ENCODE data around the gene ACSL1. TPM values are rescaled to one million over a fixed set of nuclear protein-coding genes. Genes with fewer than 3 reads are reported as not detected.

Gene ACSL1
- total RNA-seq, 1 donor from 2014 or later = 5.1 TPM

DNA sequence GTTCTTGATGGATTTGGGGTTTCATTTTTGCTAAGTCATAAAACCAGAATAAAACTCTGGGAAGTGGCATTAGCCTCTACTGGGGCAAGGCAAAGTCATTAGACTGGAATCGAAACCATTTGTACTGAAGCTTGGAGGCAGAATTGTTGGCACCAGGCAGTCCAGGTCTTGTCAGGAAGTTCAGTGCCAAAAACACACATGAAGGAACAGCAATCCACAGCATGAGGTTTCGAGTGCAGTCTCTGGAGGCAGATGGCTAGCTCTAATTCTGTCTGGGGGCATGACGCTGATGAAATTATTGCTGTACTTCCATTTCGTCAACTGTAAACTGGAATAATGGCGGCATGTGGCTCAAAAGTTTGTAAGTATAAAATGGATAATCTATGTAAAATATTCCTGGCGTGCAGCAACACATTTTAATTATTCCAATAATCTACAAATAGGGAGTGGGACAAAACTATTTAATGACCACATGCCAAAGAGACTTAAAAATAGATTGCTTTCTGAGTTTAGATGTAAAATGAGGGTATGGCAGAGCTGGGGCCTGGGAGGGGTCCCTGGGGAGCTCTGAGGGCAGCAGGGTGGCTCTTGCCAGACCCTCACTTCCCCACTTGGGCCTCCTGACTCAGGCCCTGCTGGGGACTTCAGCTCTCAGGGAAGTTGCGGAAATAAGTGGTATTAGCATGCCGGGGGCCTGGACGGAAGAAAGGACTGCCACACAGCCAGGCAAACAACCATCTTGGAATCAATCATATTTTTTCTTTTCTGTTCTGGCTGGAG, 73.1 kb downstream of the ACSL1 start:
- no peak for DNase-seq (ENCODE audit: low spot score)
- no peak for TF ChIP-seq EZH2 (IDR thresholded peaks at IDR 0.05)
- no peak for TF ChIP-seq EZH2phosphoT487 (IDR thresholded peaks at IDR 0.05)
- TF ChIP-seq, protein P1, sequence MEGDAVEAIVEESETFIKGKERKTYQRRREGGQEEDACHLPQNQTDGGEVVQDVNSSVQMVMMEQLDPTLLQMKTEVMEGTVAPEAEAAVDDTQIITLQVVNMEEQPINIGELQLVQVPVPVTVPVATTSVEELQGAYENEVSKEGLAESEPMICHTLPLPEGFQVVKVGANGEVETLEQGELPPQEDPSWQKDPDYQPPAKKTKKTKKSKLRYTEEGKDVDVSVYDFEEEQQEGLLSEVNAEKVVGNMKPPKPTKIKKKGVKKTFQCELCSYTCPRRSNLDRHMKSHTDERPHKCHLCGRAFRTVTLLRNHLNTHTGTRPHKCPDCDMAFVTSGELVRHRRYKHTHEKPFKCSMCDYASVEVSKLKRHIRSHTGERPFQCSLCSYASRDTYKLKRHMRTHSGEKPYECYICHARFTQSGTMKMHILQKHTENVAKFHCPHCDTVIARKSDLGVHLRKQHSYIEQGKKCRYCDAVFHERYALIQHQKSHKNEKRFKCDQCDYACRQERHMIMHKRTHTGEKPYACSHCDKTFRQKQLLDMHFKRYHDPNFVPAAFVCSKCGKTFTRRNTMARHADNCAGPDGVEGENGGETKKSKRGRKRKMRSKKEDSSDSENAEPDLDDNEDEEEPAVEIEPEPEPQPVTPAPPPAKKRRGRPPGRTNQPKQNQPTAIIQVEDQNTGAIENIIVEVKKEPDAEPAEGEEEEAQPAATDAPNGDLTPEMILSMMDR (IDR thresholded peaks at IDR 0.05) = no peak
- no peaks in the 10 kb centered on the region for H3K36me3 Mint-ChIP-seq
- H2AFZ ChIP-seq (replicated peaks) = no peak overlapping the region
- no peaks in the 10 kb centered on the region for H3K79me2 ChIP-seq (ENCODE audit: low read depth)
- H3K27me3 ChIP-seq = no peaks in the 10 kb centered on the region
- H3K36me3 ChIP-seq = no peaks in the 10 kb centered on the region
- no peak overlapping the region for H3K27ac ChIP-seq
- no peak overlapping the region for H3K27ac Mint-ChIP-seq
- H3K4me2 ChIP-seq = no peak overlapping the region
- H3K4me1 ChIP-seq = no peaks in the 10 kb centered on the region
- H3K27me3 Mint-ChIP-seq (ENCODE audit: insufficient read depth, low read depth) = peaks cover 2% of the 10 kb centered on the region
- H3K4me3 ChIP-seq = no peak overlapping the region
- no peaks in the 10 kb centered on the region for H3F3A ChIP-seq (ENCODE audit: low read depth)
- H3K4me1 Mint-ChIP-seq = peaks cover 15% of the 10 kb centered on the region
- no peak overlapping the region for H3K9ac ChIP-seq
- no peak overlapping the region for H3K4me3 Mint-ChIP-seq
- H4K20me1 ChIP-seq (ENCODE audit: low read depth) = no peaks in the 10 kb centered on the region
- no peaks in the 10 kb centered on the region for H3K9me3 Mint-ChIP-seq
- no peaks in the 10 kb centered on the region for H3K9me3 ChIP-seq (ENCODE audit: low read depth)

DNA sequence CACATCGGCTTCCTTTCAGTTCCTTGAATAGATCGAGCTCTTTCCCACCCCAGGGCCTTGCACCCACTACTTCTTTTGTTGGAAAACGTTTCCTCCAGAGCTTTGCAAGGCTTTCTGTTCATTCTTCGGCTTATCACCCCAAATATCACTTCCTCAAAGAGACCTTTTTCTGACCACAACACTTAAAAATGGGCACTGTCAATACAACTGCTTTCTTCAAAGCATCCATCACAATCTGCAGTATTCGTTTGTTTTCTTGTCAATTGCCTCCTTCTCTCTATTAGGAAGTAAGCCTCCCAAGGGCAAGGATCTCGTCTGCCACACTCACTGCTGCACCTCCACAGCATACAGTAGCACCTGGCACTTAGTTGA, 74.2 kb downstream of the ACSL1 start:
- Mint-ChIP-seq H3K27ac (no peak overlapping the region), H3K4me1 (peaks cover 23% of the 10 kb centered on the region), H3K4me3 (no peak overlapping the region), H3K36me3 (no peaks in the 10 kb centered on the region), H3K9me3 (no peaks in the 10 kb centered on the region), H3K27me3 (ENCODE audit: insufficient read depth, low read depth) (peaks cover 7% of the 10 kb centered on the region)
- no peak overlapping the region for H3K4me3 ChIP-seq
- no peaks in the 10 kb centered on the region for H3K79me2 ChIP-seq (ENCODE audit: low read depth)
- H3K9ac ChIP-seq = no peak overlapping the region
- no peak overlapping the region for H3K4me2 ChIP-seq
- H3K9me3 ChIP-seq (ENCODE audit: low read depth) = no peaks in the 10 kb centered on the region
- no peaks in the 10 kb centered on the region for H4K20me1 ChIP-seq (ENCODE audit: low read depth)
- H3K27ac ChIP-seq = no peak overlapping the region
- DNase-seq (ENCODE audit: low spot score) = no peak
- H2AFZ ChIP-seq (replicated peaks) = no peak overlapping the region
- peaks cover 6% of the 10 kb centered on the region for H3K27me3 ChIP-seq
- H3K4me1 ChIP-seq = no peaks in the 10 kb centered on the region
- no peaks in the 10 kb centered on the region for H3K36me3 ChIP-seq
- H3F3A ChIP-seq (ENCODE audit: low read depth) = no peaks in the 10 kb centered on the region
- TF ChIP-seq EZH2phosphoT487 (IDR thresholded peaks at IDR 0.05) (no peak), EZH2 (IDR thresholded peaks at IDR 0.05) (no peak)
- TF ChIP-seq, protein P1 (IDR thresholded peaks at IDR 0.05) = no peak

GRCh38 chr4:184750926-184751584, 74.7 kb downstream of the ACSL1 start:
- Histone ChIP-seq H3K4me1 (no peaks in the 10 kb centered on the region), H3K27ac (no peak overlapping the region)
- DNase-seq (ENCODE audit: low spot score) = no peak

More at GRCh38 chr4:184750926-184751584, 74.7 kb downstream of the ACSL1 start:
- TF ChIP-seq EZH2phosphoT487 (IDR thresholded peaks at IDR 0.05) (no peak), EZH2 (IDR thresholded peaks at IDR 0.05) (no peak)
- TF ChIP-seq, protein P1 (IDR thresholded peaks at IDR 0.05) = no peak
- no peak overlapping the region for H3K27ac Mint-ChIP-seq
- no peak overlapping the region for H3K4me3 ChIP-seq
- H3K9me3 Mint-ChIP-seq = no peaks in the 10 kb centered on the region
- peaks cover 28% of the 10 kb centered on the region for H3K4me1 Mint-ChIP-seq
- H3K36me3 ChIP-seq = no peaks in the 10 kb centered on the region
- no peak overlapping the region for H3K4me3 Mint-ChIP-seq
- peaks cover 10% of the 10 kb centered on the region for H3K27me3 ChIP-seq
- no peaks in the 10 kb centered on the region for H3K36me3 Mint-ChIP-seq
- H2AFZ ChIP-seq (replicated peaks) = no peak overlapping the region
- no peaks in the 10 kb centered on the region for H3K9me3 ChIP-seq (ENCODE audit: low read depth)
- peaks cover 9% of the 10 kb centered on the region for H3K27me3 Mint-ChIP-seq (ENCODE audit: insufficient read depth, low read depth)
- no peaks in the 10 kb centered on the region for H4K20me1 ChIP-seq (ENCODE audit: low read depth)
- H3K9ac ChIP-seq = no peak overlapping the region
- no peaks in the 10 kb centered on the region for H3F3A ChIP-seq (ENCODE audit: low read depth)
- H3K79me2 ChIP-seq (ENCODE audit: low read depth) = no peaks in the 10 kb centered on the region
- no peak overlapping the region for H3K4me2 ChIP-seq
